Mammary epithelial cell (primary cell): ENCODE results near the gene KCNIP4.

Source experiments
- CTCF ChIP-seq, 2 donors: IDR thresholded peaks in 1 of 2; conservative IDR thresholded peaks in 1 of 2; 2 replicates each; pipeline ENCODE4 v1.5.1; 2011 to 2012; ENCODE audit warnings: inconsistent platforms in 2 of 2, low read length in 2 of 2, mild to moderate bottlenecking in 2 of 2, control low read depth in 1 of 2, low read depth in 1 of 2; ENCODE audit not compliant: insufficient read depth in 1 of 2; ENCODE audit errors: extremely low read depth in 1 of 2
- EZH2 ChIP-seq: IDR thresholded peaks from 2 replicates; pipeline ENCODE4 v1.6.1; 2012; ENCODE audit warnings: low read length, inconsistent platforms, borderline replicate concordance

- TF ChIP-seq EZH2 (no peak), CTCF (conservative IDR thresholded peaks at IDR 0.05 in 1 of 2, IDR thresholded peaks at IDR 0.05 in 1 of 2; ENCODE audit: extremely low read depth in 1 of 2, insufficient read depth in 1 of 2, low read depth in 1 of 2, low read length in 2 of 2) (no peak)
Observed at GRCh38 chr4:21410372-21410771, 538.2 kb downstream of the KCNIP4 start.
